Measurements from ENCODE around the gene ITGA4. TPM values are rescaled to one million over a fixed set of nuclear protein-coding genes. Genes with fewer than 3 reads are reported as not detected.

ITGA4 gene
- total and polyA plus RNA-seq, 2 of the 13 experiments (the other 11 are each of a cell fraction or from before 2014, with no cell fraction given): not detected

DNA sequence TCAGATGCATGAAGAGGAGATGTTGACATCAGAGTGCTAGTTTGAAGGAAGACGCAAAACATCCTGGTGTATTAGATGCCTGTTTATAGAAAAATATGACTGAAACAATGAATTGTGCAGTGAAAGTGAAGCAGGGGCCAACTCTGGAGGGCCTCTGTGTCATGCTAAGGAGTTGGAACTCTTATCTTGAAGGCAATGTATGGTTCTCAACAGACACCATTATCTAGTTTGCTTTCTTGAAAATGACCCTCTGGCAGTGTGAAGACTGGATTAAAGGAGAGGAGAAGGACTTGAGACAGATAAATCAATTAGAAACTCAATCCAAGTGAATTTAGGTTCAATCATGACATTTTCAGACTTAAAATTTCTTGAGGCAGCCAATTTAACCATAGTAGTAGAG is 63.1 kb downstream of the ITGA4 start (continued):
- TF ChIP-seq, protein P1, sequence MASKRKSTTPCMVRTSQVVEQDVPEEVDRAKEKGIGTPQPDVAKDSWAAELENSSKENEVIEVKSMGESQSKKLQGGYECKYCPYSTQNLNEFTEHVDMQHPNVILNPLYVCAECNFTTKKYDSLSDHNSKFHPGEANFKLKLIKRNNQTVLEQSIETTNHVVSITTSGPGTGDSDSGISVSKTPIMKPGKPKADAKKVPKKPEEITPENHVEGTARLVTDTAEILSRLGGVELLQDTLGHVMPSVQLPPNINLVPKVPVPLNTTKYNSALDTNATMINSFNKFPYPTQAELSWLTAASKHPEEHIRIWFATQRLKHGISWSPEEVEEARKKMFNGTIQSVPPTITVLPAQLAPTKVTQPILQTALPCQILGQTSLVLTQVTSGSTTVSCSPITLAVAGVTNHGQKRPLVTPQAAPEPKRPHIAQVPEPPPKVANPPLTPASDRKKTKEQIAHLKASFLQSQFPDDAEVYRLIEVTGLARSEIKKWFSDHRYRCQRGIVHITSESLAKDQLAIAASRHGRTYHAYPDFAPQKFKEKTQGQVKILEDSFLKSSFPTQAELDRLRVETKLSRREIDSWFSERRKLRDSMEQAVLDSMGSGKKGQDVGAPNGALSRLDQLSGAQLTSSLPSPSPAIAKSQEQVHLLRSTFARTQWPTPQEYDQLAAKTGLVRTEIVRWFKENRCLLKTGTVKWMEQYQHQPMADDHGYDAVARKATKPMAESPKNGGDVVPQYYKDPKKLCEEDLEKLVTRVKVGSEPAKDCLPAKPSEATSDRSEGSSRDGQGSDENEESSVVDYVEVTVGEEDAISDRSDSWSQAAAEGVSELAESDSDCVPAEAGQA (IDR thresholded peaks at IDR 0.05; ENCODE audit: low read depth): no peak
- TF ChIP-seq, protein P1 (CRISPR knock-in tag; IDR thresholded peaks at IDR 0.05; ENCODE audit: borderline replicate concordance): no peak
- TF ChIP-seq ZNF136 (CRISPR knock-in tag; IDR thresholded peaks at IDR 0.05; ENCODE audit: low read depth) (no peak), FLYWCH1 (CRISPR knock-in tag; IDR thresholded peaks at IDR 0.05) (no peak)

DNA sequence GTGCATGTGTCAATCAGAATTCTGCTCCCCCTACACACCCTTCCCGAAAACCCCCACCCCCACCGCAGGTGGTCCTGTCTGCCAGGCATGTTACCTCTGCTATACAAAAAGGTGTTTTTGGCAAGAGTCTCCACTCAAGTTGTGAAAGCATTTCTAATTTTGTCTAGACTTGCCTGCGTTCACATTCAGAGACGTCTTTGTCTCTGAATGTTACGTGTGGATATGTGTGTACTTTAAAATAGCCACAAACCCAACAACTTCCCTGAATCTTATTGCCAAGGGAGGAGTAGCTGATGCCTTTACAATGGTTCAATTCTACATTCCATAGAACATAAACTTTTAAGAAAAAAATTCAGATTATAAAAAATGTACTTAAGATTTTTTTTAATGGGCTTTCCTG is 66.6 kb downstream of the ITGA4 start:
- in situ Hi-C loops (cut with HindIII; ENCODE audit: extremely low pct_ligation_motif_present, low pct_unique_long_range_greater_than_20kb): no loop called here
- no peak for FAIRE-seq
- TF ChIP-seq, protein P2, sequence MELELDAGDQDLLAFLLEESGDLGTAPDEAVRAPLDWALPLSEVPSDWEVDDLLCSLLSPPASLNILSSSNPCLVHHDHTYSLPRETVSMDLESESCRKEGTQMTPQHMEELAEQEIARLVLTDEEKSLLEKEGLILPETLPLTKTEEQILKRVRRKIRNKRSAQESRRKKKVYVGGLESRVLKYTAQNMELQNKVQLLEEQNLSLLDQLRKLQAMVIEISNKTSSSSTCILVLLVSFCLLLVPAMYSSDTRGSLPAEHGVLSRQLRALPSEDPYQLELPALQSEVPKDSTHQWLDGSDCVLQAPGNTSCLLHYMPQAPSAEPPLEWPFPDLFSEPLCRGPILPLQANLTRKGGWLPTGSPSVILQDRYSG (CRISPR knock-in tag; IDR thresholded peaks at IDR 0.05): no peak
- TF ChIP-seq, protein P3, sequence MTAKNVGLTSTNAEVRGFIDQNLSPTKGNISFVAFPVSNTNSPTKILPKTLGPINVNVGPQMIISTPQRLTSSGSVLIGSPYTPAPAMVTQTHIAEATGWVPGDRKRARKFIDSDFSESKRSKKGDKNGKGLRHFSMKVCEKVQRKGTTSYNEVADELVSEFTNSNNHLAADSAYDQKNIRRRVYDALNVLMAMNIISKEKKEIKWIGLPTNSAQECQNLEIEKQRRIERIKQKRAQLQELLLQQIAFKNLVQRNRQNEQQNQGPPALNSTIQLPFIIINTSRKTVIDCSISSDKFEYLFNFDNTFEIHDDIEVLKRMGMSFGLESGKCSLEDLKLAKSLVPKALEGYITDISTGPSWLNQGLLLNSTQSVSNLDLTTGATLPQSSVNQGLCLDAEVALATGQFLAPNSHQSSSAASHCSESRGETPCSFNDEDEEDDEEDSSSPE (CRISPR knock-in tag; IDR thresholded peaks at IDR 0.05): no peak
- TF ChIP-seq U2AF1 (optimal IDR thresholded peaks at IDR 0.05; ENCODE audit: low read depth, low read length): no peak
- TF ChIP-seq, protein P4, sequence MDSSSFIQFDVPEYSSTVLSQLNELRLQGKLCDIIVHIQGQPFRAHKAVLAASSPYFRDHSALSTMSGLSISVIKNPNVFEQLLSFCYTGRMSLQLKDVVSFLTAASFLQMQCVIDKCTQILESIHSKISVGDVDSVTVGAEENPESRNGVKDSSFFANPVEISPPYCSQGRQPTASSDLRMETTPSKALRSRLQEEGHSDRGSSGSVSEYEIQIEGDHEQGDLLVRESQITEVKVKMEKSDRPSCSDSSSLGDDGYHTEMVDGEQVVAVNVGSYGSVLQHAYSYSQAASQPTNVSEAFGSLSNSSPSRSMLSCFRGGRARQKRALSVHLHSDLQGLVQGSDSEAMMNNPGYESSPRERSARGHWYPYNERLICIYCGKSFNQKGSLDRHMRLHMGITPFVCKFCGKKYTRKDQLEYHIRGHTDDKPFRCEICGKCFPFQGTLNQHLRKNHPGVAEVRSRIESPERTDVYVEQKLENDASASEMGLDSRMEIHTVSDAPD (CRISPR knock-in tag; IDR thresholded peaks at IDR 0.05): no peak
- TF ChIP-seq PPARG (CRISPR knock-in tag; conservative IDR thresholded peaks at IDR 0.05): no peak
- TF ChIP-seq, protein P5, sequence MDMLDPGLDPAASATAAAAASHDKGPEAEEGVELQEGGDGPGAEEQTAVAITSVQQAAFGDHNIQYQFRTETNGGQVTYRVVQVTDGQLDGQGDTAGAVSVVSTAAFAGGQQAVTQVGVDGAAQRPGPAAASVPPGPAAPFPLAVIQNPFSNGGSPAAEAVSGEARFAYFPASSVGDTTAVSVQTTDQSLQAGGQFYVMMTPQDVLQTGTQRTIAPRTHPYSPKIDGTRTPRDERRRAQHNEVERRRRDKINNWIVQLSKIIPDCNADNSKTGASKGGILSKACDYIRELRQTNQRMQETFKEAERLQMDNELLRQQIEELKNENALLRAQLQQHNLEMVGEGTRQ (IDR thresholded peaks at IDR 0.05; ENCODE audit: low read depth, low read length): no peak
- TF ChIP-seq, protein P5 (CRISPR knock-in tag; IDR thresholded peaks at IDR 0.05; ENCODE audit: borderline replicate concordance): no peak
- TF ChIP-seq ZNF589 (CRISPR knock-in tag; conservative IDR thresholded peaks at IDR 0.05): no peak

More for the DNA sequence above, 66.6 kb downstream of the ITGA4 start:
- H3K4me1 ChIP-seq (ENCODE audit: insufficient read depth, low read length): no peaks in the 10 kb centered on the region
- no TSS peak for BruUV-seq (replicated peaks)
- H3K36me3 ChIP-seq (replicated peaks in 1 of 2; ENCODE audit: control insufficient read depth in 1 of 2, insufficient read depth in 2 of 2, low read length in 2 of 2): no peaks in the 10 kb centered on the region
- no peaks in the 10 kb centered on the region for H3K9me3 ChIP-seq (ENCODE audit: low read length)
- POLR2A ChIA-PET: no interaction called here
- no peaks in the 10 kb centered on the region for H4K20me1 ChIP-seq (ENCODE audit: insufficient read depth, low read length)
- no peak overlapping the region for H3K4me2 ChIP-seq (ENCODE audit: low read depth, low read length)
- DNase-seq (ENCODE audit: low spot score): no peak
- no peak overlapping the region for H3K4me3 ChIP-seq (replicated peaks in 1 of 3; ENCODE audit: insufficient read depth in 1 of 3, low read depth in 2 of 3, low read length in 3 of 3)
- ATAC-seq: no peak
- WGBS (ENCODE audit: low lambda C conversion rate): 14% methylated on average over 5 of the region's 5 CpGs
- intact Hi-C loops (cut with micrococcal nuclease; ENCODE audit: unreplicated experiment): no loop called here
- H3K27ac ChIP-seq (ENCODE audit: extremely low read length, insufficient read depth, low read length): no peak overlapping the region
- H3K27me3 ChIP-seq (ENCODE audit: control insufficient read depth in 1 of 2, insufficient read depth in 2 of 2, low read length in 2 of 2): no peaks in the 10 kb centered on the region
- no peak overlapping the region for H2AFZ ChIP-seq (ENCODE audit: low read length)
- no peaks in the 10 kb centered on the region for H3K79me2 ChIP-seq (ENCODE audit: insufficient read depth, low read length)
- CTCF ChIA-PET (ENCODE audit: low intra/inter-chr PET ratio, low total read pairs): no interaction called here
- H3K9ac ChIP-seq (ENCODE audit: insufficient read depth, low read depth, low read length): no peak overlapping the region

Measured in HepG2 (cell line).